Lower leg skin (tissue), 3 donors: ENCODE measurements around the gene DCAF7.

Source experiments
- POLR2A ChIP-seq, 2 donors: fragments of 450-650 bp; IDR thresholded peaks; one replicate each; pipeline ENCODE4 v1.6.1; 2016 to 2017; ENCODE audit warnings: antibody characterized with exemption in 2 of 2, mild to moderate bottlenecking in 1 of 2, moderate library complexity in 1 of 2
- TF ChIP-seq, protein P1 (sequence below), 3 donors: fragments of 450-650 bp; IDR thresholded peaks; one replicate each; pipeline ENCODE4 v1.5.1; 2016; ENCODE audit warnings: antibody characterized with exemption in 3 of 3, mild to moderate bottlenecking in 3 of 3, moderate library complexity in 2 of 3

DNA sequence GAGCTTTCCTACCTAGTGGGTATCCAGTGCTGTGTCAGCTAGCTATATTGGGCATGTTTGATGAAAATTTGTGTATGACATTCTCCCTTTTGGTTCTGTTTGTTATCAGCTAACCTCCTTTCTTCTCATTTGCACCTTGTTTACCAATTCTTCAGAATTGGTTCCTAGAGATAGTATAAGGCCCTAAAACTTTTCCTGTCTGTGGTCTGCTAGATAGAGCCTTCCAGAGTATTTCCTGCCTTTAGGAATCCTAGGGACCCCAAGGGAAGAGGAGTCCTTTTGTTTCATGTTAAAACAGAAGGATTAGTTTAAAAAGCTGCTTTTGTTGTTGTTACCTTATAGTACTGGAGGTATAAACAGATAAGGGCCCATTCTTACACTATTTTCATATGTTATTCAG, 83.5 kb downstream of the DCAF7 start:
- TF ChIP-seq, protein P1, sequence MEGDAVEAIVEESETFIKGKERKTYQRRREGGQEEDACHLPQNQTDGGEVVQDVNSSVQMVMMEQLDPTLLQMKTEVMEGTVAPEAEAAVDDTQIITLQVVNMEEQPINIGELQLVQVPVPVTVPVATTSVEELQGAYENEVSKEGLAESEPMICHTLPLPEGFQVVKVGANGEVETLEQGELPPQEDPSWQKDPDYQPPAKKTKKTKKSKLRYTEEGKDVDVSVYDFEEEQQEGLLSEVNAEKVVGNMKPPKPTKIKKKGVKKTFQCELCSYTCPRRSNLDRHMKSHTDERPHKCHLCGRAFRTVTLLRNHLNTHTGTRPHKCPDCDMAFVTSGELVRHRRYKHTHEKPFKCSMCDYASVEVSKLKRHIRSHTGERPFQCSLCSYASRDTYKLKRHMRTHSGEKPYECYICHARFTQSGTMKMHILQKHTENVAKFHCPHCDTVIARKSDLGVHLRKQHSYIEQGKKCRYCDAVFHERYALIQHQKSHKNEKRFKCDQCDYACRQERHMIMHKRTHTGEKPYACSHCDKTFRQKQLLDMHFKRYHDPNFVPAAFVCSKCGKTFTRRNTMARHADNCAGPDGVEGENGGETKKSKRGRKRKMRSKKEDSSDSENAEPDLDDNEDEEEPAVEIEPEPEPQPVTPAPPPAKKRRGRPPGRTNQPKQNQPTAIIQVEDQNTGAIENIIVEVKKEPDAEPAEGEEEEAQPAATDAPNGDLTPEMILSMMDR (IDR thresholded peaks at IDR 0.05), result no peak
- TF ChIP-seq POLR2A (IDR thresholded peaks at IDR 0.05), result no peak
